A549 (cell line): ENCODE data around the gene GNG4. TPM values are rescaled to one million over a fixed set of nuclear protein-coding genes. Genes with fewer than 3 reads are reported as not detected.

ENCODE experiments used
- ATAC-seq, 2 experiments: fragments of 200-7000 bp in 1 of 2; fragments of >200 bp in 1 of 2; cut with Nextera tagmentation in 1 of 2; cut with Tn5 transposase in 1 of 2; 3 replicates each; pipeline versions ENCODE4 v1.8.0 to v1.9.1; 2018 to 2020; ENCODE audit warnings: mild to moderate bottlenecking in 1 of 2, moderate library complexity in 1 of 2
- CTCF ChIA-PET: fragments of 300-600 bp; sonication (Branson Sonifier 250); formaldehyde crosslinking; extraction: SDS; loops from one replicate; lab custom pipeline; 2021; ENCODE audit warnings: antibody characterized with exemption, inconsistent platforms; lab: Yijun Ruan, JAX
- POLR2A ChIA-PET: fragments of 350-600 bp; formaldehyde crosslinking; extraction: SDS; loops from one replicate; lab custom pipeline; 2021; ENCODE audit warnings: antibody characterized with exemption, inconsistent platforms; lab: Yijun Ruan, JAX
- DNase-seq, 2 experiments: peaks; one replicate each; pipeline versions ENCODE4 v3.0.0 to v3.0.0-alpha.2; 2011 to 2016; ENCODE audit warnings: low read depth in 1 of 2, low spot score in 1 of 2
- FAIRE-seq: peaks from 2 replicates; lab custom pipeline; 2011; peaks lifted over from hg19 to GRCh38; lab: Jason Lieb, UNC
- H3K27ac ChIP-seq, 2 experiments: fragments of >200 bp; sonication (Bioruptor Twin); formaldehyde crosslinking; 3 replicates each; pipeline ENCODE4 v1.5.1; 2016 to 2017
- H3K4me1 ChIP-seq: fragments of >200 bp; sonication (Bioruptor Twin); formaldehyde crosslinking; 3 replicates; pipeline ENCODE4 v1.6.1; 2016
- H3K4me2 ChIP-seq: fragments of >200 bp; sonication (Bioruptor Twin); formaldehyde crosslinking; 3 replicates; pipeline ENCODE4 v1.6.1; 2016
- H3K4me3 ChIP-seq: fragments of >200 bp; sonication (Bioruptor Twin); formaldehyde crosslinking; 3 replicates; pipeline ENCODE4 v1.5.1; 2016
- H3K9me3 ChIP-seq: fragments of >200 bp; sonication (Bioruptor Twin); formaldehyde crosslinking; 3 replicates; pipeline ENCODE4 v1.6.1; 2016
- BHLHE40 ChIP-seq: IDR thresholded peaks from 2 replicates; pipeline ENCODE4 v1.6.1; 2012; ENCODE audit warnings: low read depth, low read length, inconsistent platforms
- CBX2 ChIP-seq: fragments of 200-600 bp; sonication (generic); IDR thresholded peaks from 2 replicates; pipeline ENCODE4 v1.6.1; 2016; ENCODE audit warnings: low read depth, mild to moderate bottlenecking, borderline replicate concordance
- CHD4 ChIP-seq: fragments of 200-600 bp; sonication (generic); IDR thresholded peaks from 2 replicates; pipeline ENCODE4 v1.6.1; 2016; ENCODE audit warnings: antibody characterized with exemption, mild to moderate bottlenecking, borderline replicate concordance
- E2F6 ChIP-seq: IDR thresholded peaks from 2 replicates; pipeline ENCODE4 v1.6.1; 2012; ENCODE audit warnings: low read depth, borderline replicate concordance
- EHMT2 ChIP-seq: fragments of 200-600 bp; sonication (generic); IDR thresholded peaks from 2 replicates; pipeline ENCODE4 v1.6.1; 2016; ENCODE audit warnings: antibody characterized with exemption, low read depth, mild to moderate bottlenecking, moderate library complexity
- EP300 ChIP-seq, 2 experiments: fragments of >200 bp; sonication (Bioruptor Twin); formaldehyde crosslinking; IDR thresholded peaks; 2 replicates in 1 of 2; 3 replicates in 1 of 2; pipeline ENCODE4 v1.6.1; 2016 to 2017
- HES2 ChIP-seq: fragments of >200 bp; sonication (Bioruptor Twin); formaldehyde crosslinking; IDR thresholded peaks from 2 replicates; pipeline ENCODE4 v1.6.1; 2016
- HMGXB4 ChIP-seq: fragments of 250-450 bp; sonication (Bioruptor Pico); IDR thresholded peaks from 2 replicates; pipeline ENCODE4 v1.5.0; 2021; ENCODE audit warnings: mild to moderate bottlenecking, moderate library complexity, borderline replicate concordance
- HOXB13 ChIP-seq: fragments of 250-450 bp; sonication (Bioruptor Pico); IDR thresholded peaks from 2 replicates; pipeline ENCODE4 v1.5.0; 2020; ENCODE audit warnings: low read depth, mild to moderate bottlenecking, moderate library complexity
- KDM1A ChIP-seq: fragments of 200-600 bp; sonication (generic); IDR thresholded peaks from 2 replicates; pipeline ENCODE4 v1.6.1; 2016; ENCODE audit warnings: low read depth, mild to moderate bottlenecking
- KDM5A ChIP-seq: fragments of 200-600 bp; sonication (generic); IDR thresholded peaks from 2 replicates; pipeline ENCODE4 v1.6.1; 2016; ENCODE audit warnings: antibody characterized with exemption, mild to moderate bottlenecking
- MAFK ChIP-seq: fragments of 450-650 bp; IDR thresholded peaks from 2 replicates; pipeline ENCODE4 v1.6.1; 2014; ENCODE audit not compliant: partially characterized antibody
- NPAS2 ChIP-seq: fragments of 250-450 bp; sonication (Bioruptor Pico); IDR thresholded peaks from 2 replicates; pipeline ENCODE4 v1.8.0; 2022; ENCODE audit warnings: mild to moderate bottlenecking, moderate library complexity, borderline replicate concordance
- PBX3 ChIP-seq: IDR thresholded peaks from 2 replicates; pipeline ENCODE4 v1.6.1; 2012
- POLR2A ChIP-seq: IDR thresholded peaks from 2 replicates; pipeline ENCODE4 v1.6.1; 2012; ENCODE audit warnings: mild to moderate bottlenecking, low read length
- POLR2AphosphoS2 ChIP-seq: conservative IDR thresholded peaks from 2 replicates; pipeline ENCODE4 v1.6.1; 2012; ENCODE audit warnings: low read length, improper control_type of control experiment, inconsistent platforms
- RARB ChIP-seq: fragments of 250-450 bp; sonication (Bioruptor Pico); IDR thresholded peaks from 2 replicates; pipeline ENCODE4 v1.8.0; 2021; ENCODE audit warnings: mild to moderate bottlenecking, moderate library complexity
- REST ChIP-seq: fragments of 200-600 bp; sonication (generic); IDR thresholded peaks from 2 replicates; pipeline ENCODE4 v1.6.1; 2016; ENCODE audit warnings: antibody characterized with exemption, mild to moderate bottlenecking, moderate library complexity
- SMC3 ChIP-seq: fragments of >200 bp; sonication (Bioruptor Twin); formaldehyde crosslinking; IDR thresholded peaks from 3 replicates; pipeline ENCODE4 v1.6.1; 2018; ENCODE audit warnings: inconsistent platforms
- ZFP36 ChIP-seq: fragments of 450-650 bp; IDR thresholded peaks from 2 replicates; pipeline ENCODE4 v1.6.1; 2014; ENCODE audit warnings: borderline replicate concordance; ENCODE audit not compliant: partially characterized antibody
- ZSCAN20 ChIP-seq: fragments of 250-450 bp; sonication (Bioruptor Pico); IDR thresholded peaks from 2 replicates; pipeline ENCODE4 v1.8.0; 2022; ENCODE audit warnings: mild to moderate bottlenecking, moderate library complexity
- WGBS: methylation state at CpG from one replicate; pipeline ENCODE4 v1.1.6; 2017; ENCODE audit errors: missing lambda C conversion rate; 5-methylcytosine and 5-hydroxymethylcytosine counted together
- polyA plus RNA-seq, 4 experiments: library from polyadenylated mRNA; depleted of rRNA in 3 of 4; stranded (reverse); fragments of >200 nt; fragmentation: RNase III in 1 of 4; extraction: RNeasy Plus Mini Kit Qiagen cat#74134 plus additional on column Dnase treatment in 1 of 4; gene quantifications; 2 replicates in 3 of 4; 3 replicates in 1 of 4; pipeline ENCODE4 v1.2.3, GENCODE V29; 2011 to 2017

The GNG4 gene
- polyA plus RNA-seq, 2 of the 4 experiments (the other 2 are of a cell fraction) = 10.5 to 16.3 TPM

GRCh38 chr1:235642011-235642942, 7.3 kb downstream of the GNG4 start:
- Histone ChIP-seq H3K4me3 (no peak overlapping the region), H3K9me3 (no peaks in the 10 kb centered on the region), H3K4me1 (no peaks in the 10 kb centered on the region), H3K4me2 (no peak overlapping the region), H3K27ac (no peak overlapping the region; a peak in 1 of 6 replicates)
- no peak for FAIRE-seq
- POLR2A ChIA-PET = no interaction called here
- ATAC-seq = no peak
- 79% methylated on average over 47 of the region's 47 CpGs for WGBS
- CTCF ChIA-PET = interaction anchor here (0.6 to 0.8 kb wide), 2 partner anchors 24 to 128 kb away, joined by 3 read pairs; no protein-coding TSS in a partner anchor
- DNase-seq = no peak
- no peak for TF ChIP-seq HMGXB4 (CRISPR knock-in tag)
- no peak for TF ChIP-seq BHLHE40
- TF ChIP-seq PBX3 = no peak

GRCh38 chr1:235640580-235640979, 9.0 kb downstream of the GNG4 start:
- TF ChIP-seq KDM5A (no peak), CBX2 (no peak), SMC3 (no peak), CHD4 (no peak), POLR2AphosphoS2 (no peak), ZFP36 (no peak), NPAS2 (no peak), E2F6 (no peak)
- no peak for ATAC-seq
- POLR2A ChIA-PET = no interaction called here

GRCh38 chr1:235639226-235640205, 10.1 kb downstream of the GNG4 start:
- no peak for ATAC-seq
- CTCF ChIA-PET = no interaction called here
- TF ChIP-seq ZFP36 (no peak), KDM1A (no peak), MAFK (no peak), EHMT2 (no peak), HOXB13 (no peak), POLR2A (no peak), NPAS2 (no peak), REST (no peak), ZSCAN20 (CRISPR knock-in tag) (no peak), RARB (CRISPR knock-in tag) (no peak), BHLHE40 (no peak), HES2 (no peak), EP300 (IDR thresholded peaks at IDR 0.05) (no peak)

More at GRCh38 chr1:235640580-235640979, 9.0 kb downstream of the GNG4 start:
- no peak for FAIRE-seq
- H3K27ac ChIP-seq = no peak overlapping the region
- H3K4me1 ChIP-seq = no peaks in the 10 kb centered on the region
- no peak overlapping the region for H3K4me2 ChIP-seq
- no peak overlapping the region for H3K4me3 ChIP-seq
- CTCF ChIA-PET = no interaction called here
- no peaks in the 10 kb centered on the region for H3K9me3 ChIP-seq
- 86% methylated on average over 12 of the region's 12 CpGs for WGBS
- DNase-seq = no peak

More at GRCh38 chr1:235639226-235640205, 10.1 kb downstream of the GNG4 start:
- no peak overlapping the region for H3K27ac ChIP-seq
- no peaks in the 10 kb centered on the region for H3K9me3 ChIP-seq
- no peak overlapping the region for H3K4me3 ChIP-seq
- H3K4me2 ChIP-seq = no peak overlapping the region
- 75% methylated on average over 13 of the region's 14 CpGs for WGBS
- no peak for DNase-seq
- POLR2A ChIA-PET = no interaction called here
- no peaks in the 10 kb centered on the region for H3K4me1 ChIP-seq
- no peak for FAIRE-seq
